GDM1 (cell line): ENCODE results near the gene EVA1C.
"Not testable (repeated sequence)": the region's sequence is repeated elsewhere in the genome, so short reads cannot be mapped to it uniquely, and the experiment has no call there.

Source experiments
- DNase-seq: peaks from one replicate; lab custom pipeline; 2025; lab: John Stamatoyannopoulos, UW

EVA1C gene

GRCh38 chr21:32424674-32425073 lies 12.2 kb downstream of the EVA1C start:
- DNase-seq: no peak

GRCh38 chr21:32425628-32426027 lies 13.1 kb downstream of the EVA1C start:
- DNase-seq: no peak

GRCh38 chr21:32426066-32426465 lies 13.6 kb downstream of the EVA1C start:
- DNase-seq: no peak

GRCh38 chr21:32426592-32427051 lies 14.1 kb downstream of the EVA1C start:
- DNase-seq: no peak

GRCh38 chr21:32427958-32428623 lies 15.6 kb downstream of the EVA1C start:
- no peak for DNase-seq

GRCh38 chr21:32432982-32433660 lies 20.6 kb downstream of the EVA1C start:
- not testable (repeated sequence) for DNase-seq

GRCh38 chr21:32437729-32438128 lies 25.2 kb downstream of the EVA1C start:
- no peak for DNase-seq

GRCh38 chr21:32442566-32443318 lies 30.2 kb downstream of the EVA1C start:
- no peak for DNase-seq

- no peak for DNase-seq
These were observed 32.6 kb downstream of the EVA1C start for GRCh38 chr21:32445101-32445500.

- not testable (repeated sequence) for DNase-seq
These were observed 33.9 kb downstream of the EVA1C start for GRCh38 chr21:32446440-32446839.

- no peak for DNase-seq
These were observed 34.7 kb downstream of the EVA1C start for GRCh38 chr21:32447224-32447623.

- DNase-seq: no peak
These were observed 36.5 kb downstream of the EVA1C start for GRCh38 chr21:32448803-32449594.

- DNase-seq: not testable (repeated sequence)
These were observed 38.6 kb downstream of the EVA1C start for GRCh38 chr21:32450881-32451701.

- DNase-seq: not testable (repeated sequence)
These were observed 39.7 kb downstream of the EVA1C start for GRCh38 chr21:32452191-32452590.

- DNase-seq: no peak
These were observed 40.1 kb downstream of the EVA1C start for GRCh38 chr21:32452641-32453040.

GRCh38 chr21:32455548-32455947 lies 43.0 kb downstream of the EVA1C start:
- no peak for DNase-seq

- DNase-seq: no peak
These were observed 44.0 kb downstream of the EVA1C start for GRCh38 chr21:32456497-32456918.

- no peak for DNase-seq
These were observed 44.9 kb downstream of the EVA1C start for GRCh38 chr21:32457360-32457840.

- no peak for DNase-seq
These were observed 45.5 kb downstream of the EVA1C start for GRCh38 chr21:32457962-32458361.

GRCh38 chr21:32459972-32460371 lies 47.5 kb downstream of the EVA1C start:
- no peak for DNase-seq

GRCh38 chr21:32461503-32461902 lies 49.0 kb downstream of the EVA1C start:
- no peak for DNase-seq
